Measurements from ENCODE around the gene FHOD3.
"Not testable (repeated sequence)": the region's sequence is repeated elsewhere in the genome, so short reads cannot be mapped to it uniquely, and the experiment has no call there.

FHOD3 gene

GRCh38 chr18:36530676-36531405 lies 233.3 kb downstream of the FHOD3 start:
- DNase-seq, result no peak

DNA sequence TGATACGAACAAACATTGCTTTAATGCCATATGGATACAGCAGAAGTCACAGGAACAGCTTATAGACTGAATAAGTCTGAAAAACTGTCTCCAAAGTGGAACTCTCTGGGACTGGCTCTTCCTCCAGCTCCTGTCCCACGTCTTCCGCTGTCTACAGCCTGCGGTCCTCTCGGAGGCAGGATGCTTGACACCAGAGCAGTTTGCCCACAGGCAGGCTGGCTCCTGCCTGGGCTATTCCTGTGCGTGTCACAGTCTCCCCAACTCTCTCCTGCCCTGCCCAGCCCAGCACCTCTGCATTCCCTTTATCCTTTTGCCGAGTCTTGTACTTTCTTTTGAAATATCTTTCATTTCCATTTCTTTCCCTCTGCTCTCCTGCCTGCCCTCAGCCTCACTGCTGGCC lies 234.1 kb downstream of the FHOD3 start:
- DNase-seq, result no peak

GRCh38 chr18:36532394-36532793 lies 234.9 kb downstream of the FHOD3 start:
- DNase-seq, result no peak

GRCh38 chr18:36532815-36533214 lies 235.3 kb downstream of the FHOD3 start:
- no peak for DNase-seq

DNA sequence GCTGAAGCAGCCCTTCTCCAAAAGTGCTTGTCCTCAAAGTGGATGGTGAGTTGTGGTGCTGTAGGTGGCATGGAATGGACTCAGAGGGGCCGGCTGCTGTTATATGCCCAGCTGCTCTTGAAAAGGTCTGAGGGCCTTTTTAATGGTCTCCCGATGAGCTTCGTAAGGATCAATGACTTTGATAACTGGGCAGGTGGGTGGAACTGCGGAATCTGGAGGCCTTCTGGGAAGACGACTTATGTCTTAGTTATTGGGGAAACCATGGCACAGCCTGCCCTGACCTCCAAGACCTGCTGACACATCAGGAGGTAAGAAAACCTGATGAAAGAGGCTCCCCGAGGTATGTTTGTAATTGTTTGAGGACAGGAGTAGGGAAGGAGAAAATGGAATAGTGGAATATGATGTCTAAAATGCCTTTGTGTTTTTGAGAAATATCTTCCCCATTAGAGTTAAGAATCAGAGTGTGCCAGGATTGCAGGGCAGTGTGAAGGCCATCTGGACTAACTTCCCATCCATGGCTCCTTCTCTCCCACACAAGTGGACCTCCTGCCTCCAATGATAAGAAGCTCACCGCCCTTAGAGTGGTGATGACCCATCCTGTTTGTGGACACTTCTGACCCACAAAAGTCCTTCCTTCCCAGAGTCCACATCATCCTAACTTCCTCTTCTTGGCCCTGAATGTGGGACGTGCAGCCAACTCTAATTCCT lies 236.1 kb downstream of the FHOD3 start:
- no peak for DNase-seq

DNA sequence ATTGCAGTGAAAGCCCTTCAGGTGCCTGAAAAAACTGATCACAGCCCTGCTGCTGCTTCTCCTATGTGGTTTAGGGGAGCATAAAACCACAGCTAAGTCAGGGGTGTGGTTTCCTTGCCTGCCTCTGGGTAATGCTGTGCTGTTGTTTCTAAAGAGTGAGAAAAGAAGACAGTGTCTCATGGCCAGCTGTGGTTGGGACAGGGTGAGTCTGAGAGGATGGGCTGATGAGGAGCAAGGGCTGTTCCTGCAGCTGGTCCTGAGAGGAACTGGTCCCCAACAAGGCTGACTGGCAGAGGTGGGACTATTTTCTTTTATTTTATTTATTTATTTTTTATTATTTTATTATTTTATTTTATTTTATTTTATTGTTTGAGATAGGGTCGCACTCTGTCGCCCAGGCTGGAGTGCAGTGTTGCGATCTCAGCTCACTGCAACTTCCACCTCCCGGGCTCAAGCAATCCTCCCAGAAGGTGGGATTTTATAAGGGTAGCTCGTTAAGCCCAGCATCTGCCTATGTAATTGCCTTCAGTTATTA lies 236.7 kb downstream of the FHOD3 start:
- no peak for DNase-seq

DNA sequence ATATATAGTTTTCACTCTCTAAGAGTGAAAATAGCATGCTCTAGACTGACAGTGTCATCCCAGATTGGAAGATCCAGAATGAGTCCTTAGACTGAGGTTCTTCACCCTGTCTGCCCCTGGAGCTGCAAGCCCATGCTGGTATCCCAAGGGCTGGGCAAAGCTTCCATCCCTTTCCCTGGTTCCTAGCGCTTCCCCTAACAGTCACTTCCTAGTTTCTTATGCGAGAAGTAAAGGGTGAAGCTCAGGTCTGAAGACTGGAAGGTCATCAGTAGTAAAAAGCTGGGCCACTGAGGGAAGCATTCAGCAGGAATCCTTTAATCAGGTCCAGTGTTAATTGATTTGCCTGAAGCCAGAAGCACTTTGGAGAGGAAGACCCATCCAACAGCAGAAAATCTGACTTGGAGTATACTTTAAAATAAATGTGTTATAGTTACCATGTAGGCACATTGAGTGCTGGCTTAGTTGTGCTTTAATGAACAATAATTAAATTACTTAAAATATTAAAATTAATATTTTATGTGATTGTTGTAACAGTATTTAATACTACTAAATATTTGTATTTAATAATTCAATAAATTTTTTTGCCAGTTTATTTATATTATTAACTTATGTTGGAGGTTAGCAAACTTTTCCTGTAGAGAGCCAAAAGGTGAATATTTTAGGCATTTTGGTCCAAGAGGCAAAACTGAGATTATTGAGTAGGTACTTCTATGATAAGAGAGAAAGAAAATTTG lies 237.9 kb downstream of the FHOD3 start:
- DNase-seq, result no peak

DNA sequence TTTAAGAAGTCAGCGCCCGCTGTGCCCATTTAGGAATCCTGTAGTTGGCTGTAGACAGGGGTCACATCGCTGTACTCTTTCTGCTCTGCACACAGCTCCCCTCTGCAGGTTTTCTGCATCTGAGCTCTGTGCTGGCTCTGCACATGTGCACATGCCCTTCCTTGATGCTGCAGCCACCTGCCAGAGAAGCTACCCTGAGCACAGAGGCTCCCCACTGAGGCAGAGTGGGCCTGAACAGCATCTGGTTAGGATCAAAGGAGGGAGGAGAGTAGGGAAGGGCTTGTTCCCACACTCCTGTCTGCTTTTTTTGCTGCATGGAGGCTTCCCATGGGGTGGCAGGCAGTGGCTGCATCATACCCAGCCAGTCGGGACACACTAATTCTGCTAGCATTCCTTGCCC lies 238.9 kb downstream of the FHOD3 start:
- no peak for DNase-seq

DNA sequence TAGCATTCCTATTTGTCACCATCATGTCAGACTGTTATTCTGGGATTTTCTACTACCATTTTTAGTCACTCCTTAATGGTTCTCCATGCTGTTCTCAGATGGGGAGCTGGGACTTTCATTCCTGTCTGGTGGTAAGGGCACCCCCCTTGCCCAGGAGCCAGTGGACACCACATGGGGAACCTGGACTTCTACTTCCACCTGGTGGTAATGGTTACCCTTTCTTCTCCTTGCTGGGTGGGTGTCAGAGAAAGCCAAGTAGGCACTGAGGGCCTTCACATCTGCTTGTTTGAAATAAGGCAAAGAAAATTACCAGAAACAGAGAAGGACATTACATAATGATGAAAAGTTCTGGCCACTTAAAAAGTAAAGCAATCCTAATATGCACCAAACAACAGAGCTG lies 239.8 kb downstream of the FHOD3 start:
- no peak for DNase-seq

DNA sequence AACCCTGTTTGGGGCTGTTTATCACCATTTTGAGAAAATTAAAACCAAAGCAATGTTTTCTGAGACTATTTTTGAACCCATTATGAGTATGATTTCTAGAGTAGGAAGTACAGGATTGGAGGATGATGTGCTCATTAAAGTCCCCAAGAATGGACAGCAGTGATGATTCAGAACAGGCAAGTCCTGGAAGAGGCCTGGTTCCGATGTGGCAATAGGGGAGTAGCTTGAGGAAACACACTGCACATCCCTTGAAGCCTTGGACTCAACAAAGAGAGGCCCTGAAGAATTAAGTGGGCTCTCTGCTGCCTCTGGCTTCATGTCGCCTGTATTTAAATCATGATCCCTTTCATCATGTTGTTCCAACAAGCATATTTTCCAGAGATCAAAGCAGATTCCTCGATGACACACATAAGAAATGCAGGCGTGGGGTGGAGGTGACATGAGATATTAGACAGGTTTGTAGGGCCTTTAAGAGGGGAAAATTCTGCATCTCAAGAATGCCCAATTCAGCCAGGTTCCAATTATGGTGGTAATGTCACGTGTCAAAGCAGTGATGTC lies 242.2 kb downstream of the FHOD3 start:
- DNase-seq, result no peak

DNA sequence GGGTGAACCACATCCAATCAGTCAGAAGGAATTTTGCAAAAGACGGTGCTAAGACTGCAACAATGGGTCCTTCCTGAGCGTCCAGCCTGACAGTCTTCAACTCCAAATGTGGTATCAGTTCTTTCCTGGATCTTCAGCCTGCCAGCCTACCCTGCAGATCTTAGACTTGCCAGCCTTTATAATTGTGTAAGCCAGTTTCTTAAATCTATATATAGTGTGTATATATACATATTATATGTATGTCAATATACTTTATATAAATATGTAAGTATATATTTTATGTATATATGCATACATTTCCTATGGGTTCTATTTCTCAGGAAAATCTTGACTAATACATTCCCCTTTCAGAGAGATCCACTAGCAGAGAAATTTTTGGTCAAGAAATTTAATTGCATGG lies 245.5 kb downstream of the FHOD3 start:
- DNase-seq, result no peak

DNA sequence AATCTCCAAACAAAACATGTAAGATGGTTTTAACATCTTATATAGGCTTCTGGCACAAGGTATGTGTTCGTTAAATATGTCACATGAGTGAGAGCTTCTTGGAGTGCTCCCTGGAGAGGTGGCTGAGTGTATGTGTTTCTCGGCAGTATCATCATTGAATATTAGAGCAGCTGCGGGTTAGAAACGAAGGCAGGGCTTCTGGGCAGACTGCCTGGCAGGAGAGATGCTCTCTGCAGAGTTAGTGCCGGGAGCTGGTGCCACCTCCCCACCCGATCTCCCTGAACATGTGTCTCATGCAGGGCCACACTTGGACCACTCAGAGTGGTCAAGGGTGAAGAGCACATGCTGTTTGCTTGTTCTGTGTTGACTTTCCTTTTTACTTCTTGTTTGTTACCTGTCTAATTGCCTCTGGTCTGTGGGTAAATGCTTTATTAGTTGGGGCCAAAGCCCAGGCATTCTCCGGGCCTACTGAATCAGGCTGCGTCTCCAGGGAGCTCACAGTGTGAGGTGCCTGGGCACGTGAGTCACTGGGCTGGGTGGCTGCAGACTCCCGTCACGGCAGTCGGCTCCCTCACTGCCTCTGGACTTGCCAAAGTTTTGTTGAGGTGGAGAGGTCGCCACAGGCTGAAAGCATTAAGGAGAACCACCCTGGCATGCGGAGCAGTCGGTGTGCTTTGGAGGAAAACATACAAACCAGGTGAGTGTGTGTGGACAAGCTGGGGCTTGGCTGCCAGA lies 246.6 kb downstream of the FHOD3 start:
- no peak for DNase-seq

DNA sequence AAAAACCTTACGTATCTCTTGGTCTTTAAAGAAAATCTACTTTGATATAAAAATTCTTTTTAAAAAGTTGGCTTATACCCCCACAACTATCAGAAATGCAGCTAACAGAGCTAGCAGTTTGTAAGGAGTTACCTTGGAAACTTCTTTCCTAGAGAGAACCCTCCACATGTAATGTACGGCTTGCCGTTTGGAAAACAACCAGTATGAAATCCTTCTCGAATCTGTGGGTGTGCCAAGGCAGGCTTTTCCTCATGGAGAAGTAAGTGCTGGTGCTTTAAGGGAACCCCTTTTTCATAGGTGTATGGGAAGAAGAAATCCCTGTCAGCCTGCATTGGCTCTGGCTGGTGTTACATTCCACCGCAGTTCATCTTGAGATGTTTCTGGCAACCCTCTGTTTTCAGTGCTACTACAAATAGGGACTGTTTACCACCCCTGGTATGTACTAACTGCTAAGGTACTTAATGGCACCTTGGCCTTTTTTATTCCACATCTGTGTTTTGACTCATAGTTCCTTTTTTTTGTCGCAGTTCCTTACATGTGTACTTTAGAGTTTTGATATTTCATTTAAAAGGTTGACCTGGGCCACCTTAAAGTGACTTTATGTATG lies 248.4 kb downstream of the FHOD3 start:
- DNase-seq, result no peak

DNA sequence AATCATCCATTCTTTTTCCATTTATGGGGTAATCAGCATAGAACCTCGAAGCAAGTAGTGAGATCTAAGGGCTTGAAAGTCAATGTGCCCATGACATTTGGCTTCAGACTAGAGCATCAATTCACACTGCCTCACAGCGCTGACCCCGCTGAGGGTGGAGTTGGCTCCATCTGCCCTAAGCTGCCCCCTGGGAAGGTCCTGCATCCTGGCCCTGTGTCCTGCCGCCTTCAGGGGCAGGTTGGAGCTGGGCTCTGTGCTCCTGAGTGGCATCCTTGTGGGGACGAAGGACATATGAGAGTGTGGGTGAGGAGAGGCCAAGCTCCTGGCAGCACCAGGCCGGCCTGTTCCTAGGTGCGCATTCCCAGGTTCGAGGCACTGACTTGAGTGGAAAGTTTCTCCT lies 249.4 kb downstream of the FHOD3 start:
- no peak for DNase-seq

- no peak for DNase-seq
Observed at GRCh38 chr18:36547544-36547943, 250.0 kb downstream of the FHOD3 start.

GRCh38 chr18:36551274-36551673 lies 253.8 kb downstream of the FHOD3 start:
- DNase-seq, result not testable (repeated sequence)

GRCh38 chr18:36558234-36558633 lies 260.7 kb downstream of the FHOD3 start:
- DNase-seq, result no peak

DNA sequence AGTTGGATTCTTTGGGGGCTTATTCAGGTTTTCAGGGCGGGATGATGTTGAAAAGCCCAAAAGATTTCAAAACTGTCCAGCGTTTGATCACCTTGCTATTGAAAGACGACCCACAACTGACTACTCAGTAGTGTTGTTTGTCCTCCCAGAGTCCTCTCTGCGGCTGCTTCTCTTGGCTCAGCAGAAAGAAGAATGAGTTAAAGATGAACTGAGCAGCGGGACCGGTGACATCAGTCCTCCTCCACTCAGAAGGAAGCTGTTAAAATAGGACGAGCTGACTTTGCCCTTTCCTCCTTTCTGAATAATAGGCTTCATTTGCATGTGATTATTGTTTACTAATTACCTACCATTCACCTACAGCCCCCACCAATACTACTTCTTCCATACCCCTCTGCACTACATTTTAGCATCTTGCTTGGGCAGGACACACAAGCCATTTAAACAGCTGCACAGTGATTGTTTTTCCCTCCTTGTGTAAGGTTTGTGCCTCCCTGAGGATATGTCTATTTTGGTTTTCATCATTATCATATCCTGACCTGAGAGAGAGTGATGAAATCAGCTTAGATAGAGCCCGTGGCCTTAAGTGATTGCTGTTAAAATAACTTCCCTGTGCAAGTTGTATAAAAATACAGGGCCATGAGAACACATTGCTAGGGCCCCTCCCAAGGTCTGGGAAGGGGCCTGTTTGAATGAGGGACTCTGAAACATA lies 261.8 kb downstream of the FHOD3 start:
- DNase-seq, result no peak

GRCh38 chr18:36560187-36560586 lies 262.7 kb downstream of the FHOD3 start:
- DNase-seq, result no peak

DNA sequence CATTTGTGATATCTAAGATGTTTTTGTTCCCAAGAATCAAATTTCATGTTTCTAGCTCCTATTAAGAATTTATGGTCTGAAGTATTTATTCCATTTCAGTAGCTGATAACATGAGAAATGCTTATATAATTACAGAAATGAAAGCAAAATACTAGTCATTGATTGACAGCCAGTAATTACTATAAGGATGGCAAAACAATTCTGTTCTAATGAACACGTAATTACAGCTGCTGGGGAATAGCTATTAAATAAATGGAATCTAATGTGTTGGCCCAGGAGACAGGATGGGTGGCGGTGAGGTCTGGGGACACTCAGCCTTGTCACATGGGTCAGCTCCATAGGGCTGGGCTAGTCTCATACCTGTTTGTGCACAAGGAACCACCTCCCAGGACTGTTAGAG lies 263.5 kb downstream of the FHOD3 start:
- no peak for DNase-seq

GRCh38 chr18:36564841-36565240 lies 267.3 kb downstream of the FHOD3 start:
- DNase-seq, result no peak

- DNase-seq, result no peak
Observed at GRCh38 chr18:36567800-36568199, 270.3 kb downstream of the FHOD3 start.

Measured in activated naive CD4-positive, alpha-beta T cell (primary cell).